GM23338 (cell line): ENCODE results near the gene NAE1.

ENCODE experiments used
- CREB1 ChIP-seq: fragments of 250-450 bp; sonication (Bioruptor Pico); IDR thresholded peaks from 2 replicates; pipeline ENCODE4 v1.5.0; 2020; ENCODE audit warnings: low read depth, mild to moderate bottlenecking, moderate library complexity
- CTCF ChIP-seq, 2 experiments: fragments of 200-600 bp in 1 of 2; sonication (generic) in 1 of 2; conservative IDR thresholded peaks; 2 replicates each; pipeline versions ENCODE4 v1.5.1 to v1.6.1; 2016 to 2017; ENCODE audit warnings: antibody characterized with exemption in 2 of 2, low read depth in 2 of 2, mild to moderate bottlenecking in 2 of 2, moderate library complexity in 1 of 2
- EZH2 ChIP-seq: fragments of 200-600 bp; sonication (generic); IDR thresholded peaks from one replicate; pipeline ENCODE4 v1.8.0; 2017; ENCODE audit warnings: antibody characterized with exemption, mild to moderate bottlenecking, low read depth; ENCODE audit not compliant: unreplicated experiment
- EZH2phosphoT487 ChIP-seq: fragments of 200-600 bp; sonication (generic); IDR thresholded peaks from one replicate; pipeline ENCODE4 v1.8.1; 2018; ENCODE audit warnings: antibody characterized with exemption; ENCODE audit not compliant: unreplicated experiment
- JUNB ChIP-seq: IDR thresholded peaks from one replicate; pipeline ENCODE4 v1.6.1; 2016; ENCODE audit warnings: antibody characterized with exemption; ENCODE audit not compliant: unreplicated experiment
- POLR2AphosphoS5 ChIP-seq: IDR thresholded peaks from 2 replicates; pipeline ENCODE4 v1.6.1; 2016; ENCODE audit warnings: antibody characterized with exemption, low read depth
- STAT1 ChIP-seq: IDR thresholded peaks from one replicate; pipeline ENCODE4 v1.6.1; 2016; ENCODE audit warnings: antibody characterized with exemption; ENCODE audit not compliant: unreplicated experiment
- ZNF114 ChIP-seq: fragments of 250-450 bp; sonication (Bioruptor Pico); IDR thresholded peaks from 2 replicates; pipeline ENCODE4 v1.5.0; 2020; ENCODE audit warnings: mild to moderate bottlenecking, moderate library complexity
- TF ChIP-seq, protein P1 (sequence below): IDR thresholded peaks from one replicate; pipeline ENCODE4 v1.6.1; 2018; ENCODE audit warnings: antibody characterized with exemption; ENCODE audit not compliant: unreplicated experiment

DNA sequence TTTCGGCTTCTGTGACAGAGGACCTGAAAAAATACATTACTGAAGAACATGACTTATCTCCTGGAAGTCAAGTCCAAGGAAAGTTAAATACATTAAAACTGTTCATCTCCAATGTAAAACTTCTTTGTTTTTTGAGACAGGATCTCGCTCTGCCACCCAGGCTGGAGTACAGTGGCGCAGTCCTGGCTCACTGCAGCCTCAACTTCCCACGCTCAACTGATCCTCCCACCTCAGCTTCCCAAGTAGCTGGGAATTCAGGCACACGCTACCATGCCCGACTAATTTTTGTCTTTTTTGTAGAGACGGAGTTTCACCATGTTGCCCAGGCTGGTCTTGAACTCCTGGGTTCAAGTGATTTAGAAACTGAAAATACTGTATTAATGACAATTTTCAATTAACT is 19.7 kb downstream of the NAE1 start:
- TF ChIP-seq CTCF (conservative IDR thresholded peaks at IDR 0.05; ENCODE audit: low read depth in 2 of 2) (no peak), JUNB (no peak), POLR2AphosphoS5 (no peak), EZH2 (no peak), ZNF114 (CRISPR knock-in tag) (no peak), STAT1 (no peak), EZH2phosphoT487 (no peak), CREB1 (no peak)
- TF ChIP-seq, protein P1, sequence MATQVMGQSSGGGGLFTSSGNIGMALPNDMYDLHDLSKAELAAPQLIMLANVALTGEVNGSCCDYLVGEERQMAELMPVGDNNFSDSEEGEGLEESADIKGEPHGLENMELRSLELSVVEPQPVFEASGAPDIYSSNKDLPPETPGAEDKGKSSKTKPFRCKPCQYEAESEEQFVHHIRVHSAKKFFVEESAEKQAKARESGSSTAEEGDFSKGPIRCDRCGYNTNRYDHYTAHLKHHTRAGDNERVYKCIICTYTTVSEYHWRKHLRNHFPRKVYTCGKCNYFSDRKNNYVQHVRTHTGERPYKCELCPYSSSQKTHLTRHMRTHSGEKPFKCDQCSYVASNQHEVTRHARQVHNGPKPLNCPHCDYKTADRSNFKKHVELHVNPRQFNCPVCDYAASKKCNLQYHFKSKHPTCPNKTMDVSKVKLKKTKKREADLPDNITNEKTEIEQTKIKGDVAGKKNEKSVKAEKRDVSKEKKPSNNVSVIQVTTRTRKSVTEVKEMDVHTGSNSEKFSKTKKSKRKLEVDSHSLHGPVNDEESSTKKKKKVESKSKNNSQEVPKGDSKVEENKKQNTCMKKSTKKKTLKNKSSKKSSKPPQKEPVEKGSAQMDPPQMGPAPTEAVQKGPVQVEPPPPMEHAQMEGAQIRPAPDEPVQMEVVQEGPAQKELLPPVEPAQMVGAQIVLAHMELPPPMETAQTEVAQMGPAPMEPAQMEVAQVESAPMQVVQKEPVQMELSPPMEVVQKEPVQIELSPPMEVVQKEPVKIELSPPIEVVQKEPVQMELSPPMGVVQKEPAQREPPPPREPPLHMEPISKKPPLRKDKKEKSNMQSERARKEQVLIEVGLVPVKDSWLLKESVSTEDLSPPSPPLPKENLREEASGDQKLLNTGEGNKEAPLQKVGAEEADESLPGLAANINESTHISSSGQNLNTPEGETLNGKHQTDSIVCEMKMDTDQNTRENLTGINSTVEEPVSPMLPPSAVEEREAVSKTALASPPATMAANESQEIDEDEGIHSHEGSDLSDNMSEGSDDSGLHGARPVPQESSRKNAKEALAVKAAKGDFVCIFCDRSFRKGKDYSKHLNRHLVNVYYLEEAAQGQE, result no peak
